Trophoblast cell (in vitro differentiated cells and primary cell): Measurements from ENCODE around the gene RPL31.

Experiments
- DNase-seq, 2 donors: peaks; one replicate each; pipeline ENCODE4 v3.0.0-alpha.2; 2016
- H2AFZ ChIP-seq: 2 replicates; pipeline ENCODE4 v1.6.1; 2013; ENCODE audit warnings: low read length, moderate library complexity, mild to moderate bottlenecking; ENCODE audit not compliant: insufficient read depth, poor library complexity
- H2AK5ac ChIP-seq: 2 replicates; pipeline ENCODE4 v1.6.1; 2013; ENCODE audit warnings: mild to moderate bottlenecking, low read length
- H2BK120ac ChIP-seq: 2 replicates; pipeline ENCODE4 v1.6.1; 2013; ENCODE audit warnings: low read length, mild to moderate bottlenecking, moderate library complexity; ENCODE audit not compliant: insufficient read depth, poor library complexity
- H2BK12ac ChIP-seq: 2 replicates; pipeline ENCODE4 v1.6.1; 2013; ENCODE audit warnings: mild to moderate bottlenecking, low read length, moderate library complexity
- H2BK5ac ChIP-seq: 2 replicates; pipeline ENCODE4 v1.6.1; 2013; ENCODE audit warnings: low read length, low read depth, moderate library complexity, mild to moderate bottlenecking; ENCODE audit not compliant: poor library complexity
- H3K14ac ChIP-seq: 2 replicates; pipeline ENCODE4 v1.6.1; 2013; ENCODE audit warnings: mild to moderate bottlenecking, low read length
- H3K18ac ChIP-seq: 2 replicates; pipeline ENCODE4 v1.6.1; 2013; ENCODE audit warnings: mild to moderate bottlenecking, low read length
- H3K23ac ChIP-seq: 2 replicates; pipeline ENCODE4 v1.6.1; 2013; ENCODE audit warnings: low read length
- H3K27ac ChIP-seq: 2 replicates; pipeline ENCODE4 v1.5.1; 2013; ENCODE audit warnings: low read depth, mild to moderate bottlenecking, inconsistent platforms, low read length, moderate library complexity
- H3K27me3 ChIP-seq: 2 replicates; pipeline ENCODE4 v1.6.1; 2013; ENCODE audit warnings: inconsistent platforms, mild to moderate bottlenecking, low read length, moderate library complexity; ENCODE audit not compliant: insufficient read depth
- H3K36me3 ChIP-seq, 2 experiments: 1 replicate in 1 of 2; 2 replicates in 1 of 2; pipeline ENCODE4 v1.6.1; 2013; ENCODE audit warnings: low read length in 2 of 2, mild to moderate bottlenecking in 2 of 2, moderate library complexity in 1 of 2; ENCODE audit not compliant: insufficient read depth in 2 of 2, control insufficient read depth in 1 of 2
- H3K4ac ChIP-seq: 2 replicates; pipeline ENCODE4 v1.6.1; 2013; ENCODE audit warnings: low read depth, mild to moderate bottlenecking, low read length, moderate library complexity
- H3K4me1 ChIP-seq, 2 experiments: 1 replicate in 1 of 2; 2 replicates in 1 of 2; pipeline ENCODE4 v1.6.1; 2013; ENCODE audit warnings: low read length in 2 of 2, mild to moderate bottlenecking in 2 of 2, moderate library complexity in 1 of 2; ENCODE audit not compliant: insufficient read depth in 2 of 2, control insufficient read depth in 1 of 2
- H3K4me2 ChIP-seq: 2 replicates; pipeline ENCODE4 v1.6.1; 2013; ENCODE audit warnings: inconsistent platforms, mild to moderate bottlenecking, low read length, moderate library complexity
- H3K4me3 ChIP-seq: 2 replicates; pipeline ENCODE4 v1.5.1; 2013; ENCODE audit warnings: mild to moderate bottlenecking, low read depth, low read length, inconsistent platforms
- H3K79me1 ChIP-seq: one replicate; pipeline ENCODE4 v1.6.1; 2013; ENCODE audit warnings: low read length
- H3K79me2 ChIP-seq: 2 replicates; pipeline ENCODE4 v1.6.1; 2013; ENCODE audit warnings: low read length, mild to moderate bottlenecking; ENCODE audit not compliant: control insufficient read depth, insufficient read depth, poor library complexity
- H3K9ac ChIP-seq: 2 replicates; pipeline ENCODE4 v1.6.1; 2013; ENCODE audit warnings: mild to moderate bottlenecking, low read length
- H3K9me3 ChIP-seq: 2 replicates; pipeline ENCODE4 v1.6.1; 2013; ENCODE audit warnings: low read depth, mild to moderate bottlenecking, control low read depth, inconsistent platforms, low read length; ENCODE audit not compliant: insufficient read depth
- H4K12ac ChIP-seq: 2 replicates; pipeline ENCODE4 v1.6.1; 2013; ENCODE audit warnings: low read depth, mild to moderate bottlenecking, low read length, moderate library complexity
- H4K8ac ChIP-seq: 2 replicates; pipeline ENCODE4 v1.6.1; 2013; ENCODE audit warnings: low read depth, mild to moderate bottlenecking, low read length, moderate library complexity
- H4K91ac ChIP-seq: one replicate; pipeline ENCODE4 v1.6.1; 2013; ENCODE audit warnings: low read depth, mild to moderate bottlenecking, low read length, moderate library complexity
- WGBS: extraction: QIAGEN DNeasy Blood & Tissue Kit; methylation state at CpG from one replicate; pipeline ENCODE4 v1.1.7; 2013; ENCODE audit warnings: missing lambda C conversion rate; ENCODE audit not compliant: insufficient read length, insufficient coverage; ENCODE audit errors: extremely low coverage; 5-methylcytosine and 5-hydroxymethylcytosine counted together

Gene RPL31

GRCh38 chr2:101006065-101006715 lies 4.1 kb downstream of the RPL31 start:
- no peak overlapping the region for H3K23ac ChIP-seq
- peaks cover 3% of the 10 kb centered on the region for H3K9me3 ChIP-seq
- H3K79me2 ChIP-seq = peaks cover 15% of the 10 kb centered on the region
- H2BK120ac ChIP-seq = no peak overlapping the region
- H3K4me3 ChIP-seq = no peak overlapping the region
- no peak overlapping the region for H2BK12ac ChIP-seq
- H2BK5ac ChIP-seq = no peak overlapping the region
- no peak overlapping the region for H3K27ac ChIP-seq
- peaks cover 11% of the 10 kb centered on the region for H3K79me1 ChIP-seq
- no CpG with 5 or more reads among the region's 4 CpGs for WGBS
- H3K4ac ChIP-seq = no peak overlapping the region
- H3K4me1 ChIP-seq = peaks cover 3 to 8% of the 10 kb centered on the region in 2 experiments
- H4K12ac ChIP-seq = no peak overlapping the region
- no peak overlapping the region for H4K8ac ChIP-seq
- H3K18ac ChIP-seq = no peak overlapping the region
- no peak overlapping the region for H4K91ac ChIP-seq
- no peak for DNase-seq
- H2AK5ac ChIP-seq = no peak overlapping the region
- H3K14ac ChIP-seq = no peak overlapping the region
- no peak overlapping the region for H3K4me2 ChIP-seq
- H3K36me3 ChIP-seq = peaks cover 23 to 43% of the 10 kb centered on the region in 2 experiments
- no peak overlapping the region for H3K9ac ChIP-seq
- no peaks in the 10 kb centered on the region for H3K27me3 ChIP-seq
- no peak overlapping the region for H2AFZ ChIP-seq

- Histone ChIP-seq H3K27ac (no peak overlapping the region), H3K4me1 (peaks cover 0 to 4% of the 10 kb centered on the region in 2 experiments), H3K4ac (no peak overlapping the region), H2BK120ac (no peak overlapping the region), H3K18ac (no peak overlapping the region), H3K36me3 (peaks cover 27 to 44% of the 10 kb centered on the region in 2 experiments), H2AK5ac (no peak overlapping the region), H4K91ac (no peak overlapping the region), H3K9ac (no peak overlapping the region), H3K23ac (no peak overlapping the region), H4K8ac (no peak overlapping the region), H2AFZ (no peak overlapping the region), H3K9me3 (no peaks in the 10 kb centered on the region), H3K4me3 (no peak overlapping the region), H3K79me1 (peaks cover 2% of the 10 kb centered on the region), H2BK5ac (no peak overlapping the region), H4K12ac (no peak overlapping the region), H3K27me3 (no peaks in the 10 kb centered on the region), H3K4me2 (no peak overlapping the region), H2BK12ac (no peak overlapping the region), H3K79me2 (peaks cover 6% of the 10 kb centered on the region), H3K14ac (no peak overlapping the region)
- no CpG with 5 or more reads among the region's 11 CpGs for WGBS
- no peak for DNase-seq
These were observed 5.6 kb downstream of the RPL31 start for GRCh38 chr2:101007415-101008345.

- Histone ChIP-seq H3K14ac (no peak overlapping the region), H3K9ac (no peak overlapping the region), H3K4ac (no peak overlapping the region), H4K12ac (no peak overlapping the region), H2BK5ac (no peak overlapping the region), H3K4me3 (no peak overlapping the region), H4K8ac (no peak overlapping the region), H3K4me2 (no peak overlapping the region), H3K4me1 (no peaks in the 10 kb centered on the region), H3K27me3 (no peaks in the 10 kb centered on the region), H4K91ac (no peak overlapping the region), H3K23ac (no peak overlapping the region), H3K36me3 (peaks cover 14 to 21% of the 10 kb centered on the region in 2 experiments), H2BK12ac (no peak overlapping the region), H3K9me3 (no peaks in the 10 kb centered on the region), H2AFZ (no peak overlapping the region), H2AK5ac (no peak overlapping the region), H3K27ac (no peak overlapping the region), H2BK120ac (no peak overlapping the region), H3K79me1 (no peaks in the 10 kb centered on the region), H3K18ac (no peak overlapping the region), H3K79me2 (no peaks in the 10 kb centered on the region)
- no peak for DNase-seq
- WGBS = no CpG with 5 or more reads among the region's 10 CpGs
These were observed 9.1 kb downstream of the RPL31 start for GRCh38 chr2:101011152-101011551.

GRCh38 chr2:101012054-101012705 lies 10.1 kb downstream of the RPL31 start:
- Histone ChIP-seq H3K9ac (no peak overlapping the region), H3K79me2 (no peaks in the 10 kb centered on the region), H4K12ac (no peak overlapping the region), H3K14ac (no peak overlapping the region), H3K23ac (no peak overlapping the region), H2BK5ac (no peak overlapping the region), H2AFZ (no peak overlapping the region), H3K4me3 (no peak overlapping the region), H4K8ac (no peak overlapping the region), H4K91ac (no peak overlapping the region), H3K18ac (no peak overlapping the region), H3K9me3 (no peaks in the 10 kb centered on the region), H2BK12ac (no peak overlapping the region), H2AK5ac (no peak overlapping the region), H2BK120ac (no peak overlapping the region), H3K79me1 (no peaks in the 10 kb centered on the region), H3K4me2 (no peak overlapping the region), H3K4ac (no peak overlapping the region), H3K27ac (no peak overlapping the region), H3K36me3 (peaks cover 12 to 19% of the 10 kb centered on the region in 2 experiments), H3K27me3 (no peaks in the 10 kb centered on the region), H3K4me1 (no peaks in the 10 kb centered on the region)
- no peak for DNase-seq
- WGBS = no CpG with 5 or more reads among the region's 8 CpGs
